ENCODE data around the gene WBP11.

DNA sequence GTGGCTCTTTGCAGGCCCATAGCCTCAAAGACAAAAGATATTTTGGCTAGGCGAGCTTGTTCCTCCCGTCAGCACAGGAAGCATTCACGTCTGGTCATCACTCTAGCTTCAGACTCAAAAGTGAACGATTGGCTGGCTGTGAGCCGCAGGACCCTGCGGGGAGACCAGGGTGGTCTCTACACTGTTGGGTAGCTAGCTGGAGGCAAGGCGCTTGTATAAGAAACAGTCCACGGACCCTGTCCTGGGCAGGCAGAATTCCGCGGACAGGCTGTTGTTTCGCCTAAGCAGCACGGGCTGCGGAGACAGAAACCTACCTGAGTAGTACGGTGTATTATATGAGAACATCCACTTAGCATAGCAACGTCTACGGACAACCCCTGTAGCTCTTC is 29.6 kb downstream of the WBP11 start:
- no peak for TF ChIP-seq POLR2AphosphoS5 (IDR thresholded peaks at IDR 0.05)
- TF ChIP-seq CTCF (IDR thresholded peaks at IDR 0.05): no peak
- no peak for TF ChIP-seq POLR2A (IDR thresholded peaks at IDR 0.05)
- no peak for TF ChIP-seq EP300 (IDR thresholded peaks at IDR 0.05)

All from gastroesophageal sphincter (tissue), 3 donors.